Hematopoietic multipotent progenitor cell (in vitro differentiated cells): ENCODE data around the gene ATP5F1E. TPM values are rescaled to one million over a fixed set of nuclear protein-coding genes. Genes with fewer than 3 reads are reported as not detected.

ENCODE experiments used
- DNase-seq, 3 donors: peaks; one replicate each; pipeline ENCODE4 v3.0.0-alpha.2; 2011 to 2015; ENCODE audit warnings: low read depth in 2 of 3, low spot score in 2 of 3
- total RNA-seq: library from RNA; depleted of rRNA; stranded (reverse); fragments of >200 nt; gene quantifications from one replicate; pipeline ENCODE4 v1.2.3, GENCODE V29; 2012

Gene ATP5F1E
- total RNA-seq, 1 donor: 6.7 TPM

DNA sequence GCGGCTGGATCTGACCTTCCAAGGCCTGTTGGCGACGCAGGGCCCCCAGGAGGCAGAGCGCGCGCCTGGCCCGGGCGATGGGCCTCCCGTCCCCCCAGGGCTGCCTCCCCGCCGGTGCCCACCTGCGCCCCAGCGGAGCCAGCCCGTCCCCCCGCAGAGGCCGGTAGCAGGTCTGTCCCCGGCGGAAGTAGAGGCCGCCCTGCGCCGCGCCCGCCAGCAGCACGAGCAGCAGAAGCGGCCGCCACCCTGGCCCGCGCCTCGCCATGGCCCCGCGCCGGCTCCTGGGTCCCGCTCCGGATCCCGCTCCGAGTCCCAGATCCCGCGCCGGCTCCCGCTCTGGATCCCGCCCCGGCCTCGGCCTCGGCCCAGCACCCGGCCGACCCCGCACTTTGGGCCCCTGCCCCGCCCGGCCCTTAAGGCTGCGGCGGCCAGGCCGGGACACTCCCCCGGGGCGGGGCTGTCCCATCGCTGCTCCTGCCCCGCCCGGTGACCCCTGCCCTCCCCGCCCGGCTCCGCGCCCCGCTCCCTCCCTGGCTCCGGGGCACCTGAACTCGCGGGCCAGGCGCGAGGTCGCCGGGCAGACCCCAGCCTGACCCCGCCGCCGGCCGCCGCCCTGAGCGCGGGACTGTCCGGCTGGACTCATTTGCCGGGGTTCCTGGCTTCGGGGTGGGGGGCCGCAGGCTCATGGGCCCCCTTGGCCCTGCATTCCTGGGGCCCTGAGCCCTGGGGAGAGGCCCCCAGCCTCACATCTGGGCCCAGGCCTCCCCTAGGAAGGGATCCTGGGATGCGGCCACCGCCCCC lies 25.1 kb downstream of the ATP5F1E start, which contains the start of gene CTSZ:
CTSZ (minus strand) TSS at position 391 of the 801 bp plus-strand sequence; CDS start at position 265, 126 bp downstream.
- no peak for DNase-seq

DNA sequence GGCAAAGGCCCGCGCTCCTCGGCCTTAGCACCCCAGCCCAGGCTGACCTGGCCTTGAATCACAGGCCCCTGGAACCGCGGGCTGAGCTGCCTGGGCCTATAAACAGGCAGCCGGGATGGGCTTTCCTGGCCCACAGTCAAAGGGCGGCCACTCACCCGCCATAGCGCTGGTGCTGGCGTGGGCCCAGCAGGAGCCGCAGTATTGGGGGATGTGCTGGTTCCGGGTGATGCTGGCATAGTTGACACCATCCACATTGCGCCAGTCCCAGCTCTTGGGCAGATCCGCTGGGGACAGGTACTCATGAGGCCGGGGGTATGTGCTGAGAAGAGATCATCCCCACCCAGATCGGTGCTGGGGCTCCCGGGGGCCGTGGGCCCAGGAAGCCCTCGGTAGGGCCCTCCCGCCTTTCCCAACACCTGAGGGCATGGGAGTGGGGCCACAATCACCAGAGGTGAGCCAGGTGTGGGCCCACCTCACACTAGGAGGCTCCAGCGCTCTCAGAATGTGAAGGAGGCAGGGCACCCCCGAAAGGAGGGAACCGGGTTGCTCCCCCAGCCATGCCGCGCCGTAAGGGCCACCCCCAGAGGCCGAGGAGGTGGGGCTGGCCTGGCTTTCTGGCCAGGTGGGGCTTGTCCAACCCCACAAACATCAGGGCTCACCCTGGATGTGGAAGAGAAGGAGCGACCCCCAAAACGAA lies 25.8 kb downstream of the ATP5F1E start:
- no peak for DNase-seq

GRCh38 chr20:59005523-59006166 lies 26.5 kb downstream of the ATP5F1E start:
- DNase-seq: no peak

- peak in 2 of 3 donors; percentile 70 to 85 for DNase-seq
These were observed 27.2 kb downstream of the ATP5F1E start for GRCh38 chr20:59004763-59005522.

- peak; percentile 24 to 82 (median 81) for DNase-seq
These were observed 27.7 kb downstream of the ATP5F1E start for GRCh38 chr20:59004493-59004762.

DNA sequence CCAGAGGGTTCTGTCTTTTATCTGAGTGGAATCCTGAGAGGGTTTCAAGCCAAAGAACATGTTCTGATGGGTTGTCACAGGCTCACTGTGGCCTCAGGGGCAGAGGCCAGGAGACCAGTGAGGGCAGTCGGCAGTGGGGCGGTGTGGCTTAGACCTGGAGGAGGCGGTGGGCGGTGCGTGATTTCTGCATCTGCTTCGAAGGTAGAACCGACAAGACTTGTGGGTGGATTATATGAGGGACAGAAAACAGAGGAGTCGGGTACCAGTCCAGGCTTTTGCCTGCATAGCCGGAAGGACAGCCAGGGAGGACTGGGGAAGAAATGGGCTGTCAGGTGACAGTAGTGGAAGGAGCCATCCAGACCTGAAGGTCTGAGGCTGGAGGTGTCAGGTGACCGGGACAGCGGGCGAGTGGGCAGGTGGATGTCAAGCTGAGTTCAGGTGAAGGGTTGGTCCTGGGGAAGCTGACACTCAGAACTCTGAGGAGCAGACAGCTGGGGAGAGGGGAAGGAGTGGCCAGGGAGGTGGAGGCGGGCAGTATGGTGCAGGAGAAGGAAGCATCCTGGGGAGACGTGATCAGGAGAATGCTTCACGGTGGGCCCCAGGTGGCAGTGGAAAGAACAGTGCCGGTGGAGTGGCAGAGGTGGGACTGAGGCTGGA lies 28.2 kb downstream of the ATP5F1E start:
- no peak for DNase-seq

- DNase-seq: no peak
These were observed 29.2 kb downstream of the ATP5F1E start for GRCh38 chr20:59002874-59003399.

GRCh38 chr20:59002388-59002787 lies 29.7 kb downstream of the ATP5F1E start:
- DNase-seq: no peak

DNA sequence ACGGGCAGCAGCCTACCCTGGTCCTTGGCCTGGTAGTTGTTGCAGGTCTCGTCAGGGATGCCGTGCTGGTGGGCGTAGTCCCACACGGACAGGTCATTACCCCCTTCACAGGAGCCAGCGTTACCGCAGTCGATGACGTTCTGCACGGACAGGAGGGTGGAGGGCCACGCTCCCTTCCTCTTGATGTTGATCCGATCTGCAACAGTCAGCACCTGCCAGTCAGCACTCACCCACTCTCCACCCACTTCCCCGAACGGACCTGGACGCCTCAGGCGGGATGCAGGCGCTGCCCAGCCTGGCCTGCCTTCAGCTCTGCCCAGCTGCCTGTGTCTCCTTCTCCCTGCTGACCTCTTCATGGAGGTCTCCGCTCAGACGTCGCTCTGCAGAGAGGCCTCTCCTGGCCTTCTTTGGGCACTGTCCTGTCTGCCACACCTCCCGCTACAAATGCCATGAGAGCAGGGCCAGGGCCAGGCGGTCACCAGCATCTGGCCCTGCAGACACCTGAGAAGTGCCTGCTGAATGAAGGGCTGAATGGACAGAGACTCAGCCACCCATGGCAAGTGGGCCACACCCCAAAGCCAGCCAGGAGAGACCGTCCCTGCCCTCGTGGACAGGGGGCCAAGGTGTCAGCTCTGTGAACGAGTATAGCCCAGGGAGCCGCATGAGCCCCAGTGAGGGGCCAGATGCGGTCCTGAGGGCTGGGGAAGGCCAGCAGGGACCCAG lies 30.5 kb downstream of the ATP5F1E start:
- DNase-seq: no peak

- no peak for DNase-seq
These were observed 31.1 kb downstream of the ATP5F1E start for GRCh38 chr20:59001068-59001448.

- DNase-seq: no peak
These were observed 31.8 kb downstream of the ATP5F1E start for GRCh38 chr20:59000326-59000725.

DNA sequence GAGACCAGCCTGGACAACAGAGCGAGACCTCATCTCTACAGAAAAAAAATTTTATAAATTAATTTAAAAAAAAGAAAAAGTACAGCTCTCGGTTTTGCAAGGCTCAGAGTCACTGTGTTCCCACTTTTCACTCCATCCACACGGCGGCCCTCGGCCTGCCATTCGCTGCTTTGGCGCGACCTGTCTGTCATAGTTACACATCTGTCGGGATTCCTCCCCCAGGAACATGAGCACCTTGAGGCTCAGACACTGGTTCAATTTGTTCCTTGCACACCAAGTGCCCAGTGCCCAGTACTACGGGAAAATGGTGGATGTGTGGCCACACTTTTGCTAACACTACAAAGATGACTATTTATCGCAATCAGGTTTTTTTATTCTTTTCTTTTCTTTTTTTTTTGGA lies 33.5 kb downstream of the ATP5F1E start:
- DNase-seq: no peak

DNA sequence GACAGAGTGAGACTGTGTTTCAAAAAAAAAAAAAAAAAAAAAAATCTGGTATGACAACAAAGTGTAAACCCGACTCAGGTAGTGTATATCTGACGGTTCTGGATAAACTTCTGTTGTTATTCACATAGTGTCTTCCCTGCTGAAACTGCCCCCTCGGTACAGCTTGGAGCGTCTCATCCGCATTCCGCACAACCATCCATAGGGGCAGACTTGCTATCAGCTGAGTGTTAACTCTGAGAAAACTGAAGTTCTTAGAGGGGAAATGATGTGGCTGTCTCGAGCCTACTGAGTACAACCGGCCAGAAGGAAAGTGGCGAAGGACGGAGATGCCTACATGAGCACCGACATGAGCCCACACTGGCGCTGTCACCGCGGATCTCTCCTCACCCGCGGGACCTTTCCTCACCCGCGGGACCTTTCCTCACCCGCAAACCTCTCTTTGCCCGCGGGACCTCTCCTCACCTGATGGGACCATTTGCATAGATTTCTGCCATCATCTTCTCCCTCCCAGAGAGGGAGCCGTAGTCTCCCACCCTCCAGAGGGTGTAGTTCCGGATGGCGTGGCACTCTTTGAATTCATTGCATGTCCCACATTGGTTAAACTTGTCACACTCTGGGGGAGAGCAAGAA lies 34.9 kb downstream of the ATP5F1E start:
- DNase-seq: no peak

DNA sequence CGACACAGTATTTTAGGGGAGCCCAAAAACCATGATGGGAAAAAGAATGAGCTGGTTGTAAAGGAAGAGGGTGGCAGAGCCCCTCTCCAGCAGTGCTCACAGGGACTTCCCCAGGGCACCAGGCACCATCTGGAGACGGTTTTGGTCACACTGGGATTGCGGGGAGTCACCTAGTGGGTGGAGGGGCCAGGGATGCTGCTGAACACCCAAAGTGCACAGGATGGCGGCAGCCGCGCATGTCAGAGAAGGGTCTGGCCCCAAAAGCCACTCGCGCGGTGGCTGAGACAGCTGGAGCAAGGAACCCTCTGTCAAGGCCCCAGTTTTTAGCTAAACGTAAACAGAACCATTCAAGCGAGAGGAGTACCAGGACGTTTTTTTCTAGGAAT lies 35.9 kb downstream of the ATP5F1E start:
- DNase-seq: no peak

DNA sequence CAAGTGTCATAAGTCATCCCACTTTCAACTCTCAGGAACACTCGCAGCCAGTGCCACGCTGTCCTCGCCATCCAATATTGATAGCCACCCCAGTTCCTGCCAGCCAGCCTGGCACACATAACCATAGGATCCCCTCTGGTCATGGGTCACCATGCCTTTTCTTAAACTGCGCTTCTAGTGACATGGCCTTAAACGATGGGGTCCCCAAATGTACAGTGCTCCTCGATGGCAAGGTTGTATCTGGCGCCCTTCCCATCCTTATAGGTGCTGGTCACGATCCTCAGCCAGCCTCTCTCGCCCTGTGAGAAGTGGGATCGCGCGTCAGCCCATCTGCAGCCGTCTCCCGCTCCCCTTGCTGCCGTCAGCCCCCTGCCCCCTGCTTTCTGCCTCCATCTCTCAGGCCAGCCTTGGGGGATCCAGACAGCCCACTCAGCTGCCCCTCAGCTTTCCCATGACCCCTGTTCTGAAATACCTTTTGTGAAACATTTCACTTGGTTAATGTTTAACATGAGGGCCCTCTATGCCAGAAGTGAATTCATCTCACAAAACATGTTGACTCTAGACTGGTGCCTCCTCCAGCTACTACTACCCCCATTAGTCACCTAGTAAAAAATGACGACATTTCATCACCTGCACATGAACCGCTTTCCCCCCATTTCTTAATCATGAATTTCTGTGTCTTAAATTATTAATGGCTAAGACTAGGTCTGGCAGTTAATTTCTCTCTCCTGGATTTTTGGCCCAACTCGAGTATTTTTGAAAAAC lies 36.5 kb downstream of the ATP5F1E start:
- DNase-seq: no peak

DNA sequence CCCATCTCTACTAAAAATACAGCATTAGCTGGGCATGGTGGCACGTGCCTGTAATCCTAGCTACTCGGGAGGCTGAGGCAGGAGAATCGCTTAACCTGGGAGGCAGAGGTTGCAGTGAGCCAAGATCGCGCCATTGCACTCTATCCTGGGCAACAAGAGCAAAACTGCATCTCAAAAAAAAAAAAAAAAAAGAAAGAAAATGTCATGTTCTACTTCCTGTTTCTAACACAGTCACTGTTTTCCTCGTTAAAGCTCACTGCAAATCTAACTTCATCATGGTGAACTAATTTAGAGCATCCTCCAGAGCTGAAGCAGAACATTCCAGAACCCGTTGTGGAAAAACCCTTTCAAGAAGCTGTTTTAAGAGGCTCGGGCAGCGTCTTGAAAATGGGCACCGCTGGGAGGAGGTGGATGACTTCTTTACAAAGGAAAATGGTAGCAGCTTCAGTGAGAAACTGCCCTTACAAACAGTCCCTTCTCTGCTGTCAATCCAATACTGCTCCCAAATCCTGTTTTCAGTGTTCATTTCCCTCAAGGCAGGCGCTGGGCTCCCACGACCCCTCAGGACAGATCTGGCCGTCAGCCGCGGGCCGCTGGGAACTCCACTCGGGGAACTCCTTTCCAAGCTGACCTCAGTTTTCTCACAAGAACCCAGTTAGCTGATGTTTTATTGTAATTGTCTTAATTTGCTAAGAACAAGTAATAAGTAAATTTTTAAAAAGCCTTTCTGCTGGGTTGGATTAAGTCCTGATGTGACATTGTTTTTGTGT lies 37.6 kb downstream of the ATP5F1E start:
- no peak for DNase-seq

GRCh38 chr20:58993332-58994248 lies 38.5 kb downstream of the ATP5F1E start:
- DNase-seq: no peak
